Uterus (tissue), 2 donors: ENCODE data around the gene SLC4A1AP.

Experiments used
- CTCF ChIP-seq, 4 experiments: fragments of 200-600 bp in 2 of 4; fragments of 450-650 bp in 2 of 4; sonication (generic) in 2 of 4; IDR thresholded peaks; one replicate each; pipeline ENCODE4 v1.5.1; 2016 to 2019; ENCODE audit warnings: antibody characterized with exemption in 4 of 4, mild to moderate bottlenecking in 2 of 4, moderate library complexity in 1 of 4
- POLR2A ChIP-seq, 2 donors: fragments of 450-650 bp; IDR thresholded peaks; one replicate each; pipeline ENCODE4 v1.6.1; 2016; ENCODE audit warnings: antibody characterized with exemption in 2 of 2, mild to moderate bottlenecking in 1 of 2, moderate library complexity in 1 of 2

- TF ChIP-seq CTCF (IDR thresholded peaks at IDR 0.05) (no peak), POLR2A (IDR thresholded peaks at IDR 0.05) (no peak)
Measured at GRCh38 chr2:27714053-27714452, 50.4 kb downstream of the SLC4A1AP start.
